ENCODE results near the gene HDX.
"Not testable (repeated sequence)": the region's sequence is repeated elsewhere in the genome, so short reads cannot be mapped to it uniquely, and the experiment has no call there.

Gene HDX

GRCh38 chrX:84501798-84502628 lies at the start of gene HDX:
HDX (minus strand) TSS chrX:84502453; CDS start chrX:84475397, 27,056 bp downstream.
- DNase-seq = peak; percentile 48 to 55

- DNase-seq = not testable (repeated sequence)
Observed at GRCh38 chrX:84541315-84541714, 39.1 kb upstream of the HDX start.

GRCh38 chrX:84537627-84538026 lies 35.4 kb upstream of the HDX start:
- not testable (repeated sequence) for DNase-seq

GRCh38 chrX:84488426-84488825 lies 13.8 kb downstream of the HDX start:
- no peak for DNase-seq

- peak in 1 of 2 experiments; percentile 5 for DNase-seq
Observed at GRCh38 chrX:84487365-84488353, 14.6 kb downstream of the HDX start.

- DNase-seq = no peak
Observed at GRCh38 chrX:84479086-84479485, 23.2 kb downstream of the HDX start.

- no peak for DNase-seq
Observed at GRCh38 chrX:84477114-84477513, 25.1 kb downstream of the HDX start.

GRCh38 chrX:84475596-84475995 lies 26.7 kb downstream of the HDX start:
- no peak for DNase-seq

- no peak for DNase-seq
Observed at GRCh38 chrX:84475101-84475500, 27.2 kb downstream of the HDX start.

GRCh38 chrX:84469226-84469625 lies 33.0 kb downstream of the HDX start:
- no peak for DNase-seq

- DNase-seq = no peak
Observed at GRCh38 chrX:84467898-84468297, 34.4 kb downstream of the HDX start.

GRCh38 chrX:84453351-84454246 lies 48.7 kb downstream of the HDX start:
- no peak for DNase-seq

GRCh38 chrX:84441143-84441542 lies 61.1 kb downstream of the HDX start:
- no peak for DNase-seq

- DNase-seq = peak in 1 of 2 experiments; percentile 6
Observed at GRCh38 chrX:84415140-84415539, 87.1 kb downstream of the HDX start.

- DNase-seq = no peak
Observed at GRCh38 chrX:84363663-84364062, 138.6 kb downstream of the HDX start.

GRCh38 chrX:84363051-84363450 lies 139.2 kb downstream of the HDX start:
- DNase-seq = no peak

GRCh38 chrX:84362184-84362838 lies 139.9 kb downstream of the HDX start:
- DNase-seq = peak in 1 of 2 experiments; percentile 1

- DNase-seq = no peak
Observed at GRCh38 chrX:84358271-84358670, 144.0 kb downstream of the HDX start.

- no peak for DNase-seq
Observed at GRCh38 chrX:84357296-84357695, 145.0 kb downstream of the HDX start.

- DNase-seq = no peak
Observed at GRCh38 chrX:84340968-84341367, 161.3 kb downstream of the HDX start.

GRCh38 chrX:84339507-84340364 lies 162.5 kb downstream of the HDX start:
- DNase-seq = peak; percentile 43 to 52
